ENCODE data around the gene POMT1.

- TF ChIP-seq CTCF (IDR thresholded peaks at IDR 0.05; ENCODE audit: low read depth, low read length): no peak
- no peak for TF ChIP-seq EZH2phosphoT487 (IDR thresholded peaks at IDR 0.05; ENCODE audit: low read depth)
Observed at GRCh38 chr9:131516100-131516499, 13.4 kb downstream of the POMT1 start.
